H1 (cell line): ENCODE results near the gene WDR45B. TPM values are rescaled to one million over a fixed set of nuclear protein-coding genes. Genes with fewer than 3 reads are reported as not detected.

Experiments
- CTCF ChIA-PET: fragments of 300-600 bp; sonication (Branson Sonifier 250); formaldehyde crosslinking; loops from one replicate; lab custom pipeline; 2021; ENCODE audit not compliant: partially characterized antibody; lab: Charles Lee
- POLR2A ChIA-PET: fragments of 300-600 bp; sonication (Branson Sonifier 250); formaldehyde crosslinking; loops from one replicate; lab custom pipeline; 2021; ENCODE audit warnings: inconsistent platforms; ENCODE audit not compliant: partially characterized antibody; lab: Charles Lee
- DNase-seq, 2 experiments: peaks; one replicate each; pipeline versions ENCODE4 v3.0.0 to v3.0.0-alpha.2; 2010 to 2022; ENCODE audit warnings: low spot score in 2 of 2, low read depth in 1 of 2, mixed read lengths in 1 of 2
- FAIRE-seq: peaks from 2 replicates; lab custom pipeline; 2011; peaks lifted over from hg19 to GRCh38; lab: Jason Lieb, UNC
- H2AFZ ChIP-seq: 2 replicates; pipeline ENCODE4 v1.8.1; 2012; ENCODE audit warnings: low read length, inconsistent platforms
- H2AK5ac ChIP-seq: 2 replicates; pipeline ENCODE4 v1.6.1; 2013; ENCODE audit warnings: low read depth, low read length
- H2BK120ac ChIP-seq: replicated peaks from 2 replicates; pipeline ENCODE3; 2013; ENCODE audit warnings: low read depth, low read length, inconsistent platforms
- H2BK12ac ChIP-seq: 2 replicates; pipeline ENCODE4 v1.6.1; 2013; ENCODE audit warnings: low read depth, low read length
- H2BK15ac ChIP-seq: 2 replicates; pipeline ENCODE4 v1.6.1; 2013; ENCODE audit warnings: low read length
- H2BK20ac ChIP-seq: 2 replicates; pipeline ENCODE4 v1.6.1; 2013; ENCODE audit warnings: low read length
- H2BK5ac ChIP-seq: 2 replicates; pipeline ENCODE4 v1.6.1; 2013; ENCODE audit warnings: low read depth, low read length
- H3K14ac ChIP-seq: 2 replicates; pipeline ENCODE4 v1.6.1; 2013; ENCODE audit warnings: inconsistent platforms; ENCODE audit not compliant: insufficient read length
- H3K18ac ChIP-seq: 2 replicates; pipeline ENCODE4 v1.6.1; 2013; ENCODE audit warnings: low read length; ENCODE audit errors: extremely low read depth
- H3K23ac ChIP-seq: 2 replicates; pipeline ENCODE4 v1.6.1; 2013; ENCODE audit warnings: inconsistent platforms; ENCODE audit not compliant: insufficient read length
- H3K23me2 ChIP-seq: 2 replicates; pipeline ENCODE4 v1.6.1; 2013; ENCODE audit warnings: low read depth, low read length
- H3K27ac ChIP-seq: 2 replicates; pipeline ENCODE4 v1.6.1; 2011; ENCODE audit warnings: low read depth, low read length, inconsistent platforms
- H3K27me3 ChIP-seq, 4 experiments: replicated peaks in 1 of 4; 1 replicate in 1 of 4; 2 replicates in 3 of 4; pipeline versions ENCODE4 v1.6.1 to v1.8.1; 2011 to 2013; ENCODE audit warnings: low read length in 3 of 4, mild to moderate bottlenecking in 3 of 4, inconsistent platforms in 2 of 4, mixed read lengths in 2 of 4, moderate library complexity in 1 of 4; ENCODE audit not compliant: control insufficient read depth in 3 of 4, insufficient read depth in 3 of 4; ENCODE audit errors: extremely low read depth in 1 of 4
- H3K36me3 ChIP-seq, 4 experiments: 2 replicates each; pipeline versions ENCODE4 v1.6.1 to v1.8.1; 2011 to 2013; ENCODE audit warnings: mild to moderate bottlenecking in 4 of 4, low read length in 3 of 4, moderate library complexity in 2 of 4, control low read depth in 1 of 4, inconsistent platforms in 1 of 4; ENCODE audit not compliant: insufficient read depth in 4 of 4, control insufficient read depth in 2 of 4
- H3K4ac ChIP-seq: replicated peaks from 2 replicates; pipeline ENCODE3; 2013; ENCODE audit warnings: low read length, low read depth, mixed read lengths, inconsistent platforms; ENCODE audit not compliant: insufficient read length
- H3K4me1 ChIP-seq, 4 experiments: replicated peaks in 1 of 4; 1 replicate in 1 of 4; 2 replicates in 3 of 4; pipeline versions ENCODE4 v1.6.1 to v1.8.1; 2011 to 2013; ENCODE audit warnings: low read length in 3 of 4, inconsistent platforms in 2 of 4, mixed read lengths in 1 of 4; ENCODE audit not compliant: insufficient read depth in 4 of 4, control insufficient read depth in 3 of 4
- H3K4me2 ChIP-seq, 2 experiments: 2 replicates each; pipeline versions ENCODE4 v1.6.1 to v1.8.1; 2011 to 2013; ENCODE audit warnings: low read depth in 2 of 2, low read length in 2 of 2, control low read depth in 1 of 2, inconsistent platforms in 1 of 2, mild to moderate bottlenecking in 1 of 2; ENCODE audit not compliant: insufficient read depth in 1 of 2
- H3K4me3 ChIP-seq, 4 experiments: fragments of 200-600, 300-600 bp in 1 of 4; sonication (generic), shearing (Covaris generic), sonication (Bioruptor Twin) in 1 of 4; 2 replicates each; pipeline versions ENCODE4 v1.5.1 to v1.8.1; 2011 to 2016; ENCODE audit warnings: low read length in 4 of 4, low read depth in 3 of 4, control low read depth in 2 of 4, inconsistent platforms in 2 of 4, mild to moderate bottlenecking in 2 of 4, mixed read lengths in 1 of 4, moderate library complexity in 1 of 4; ENCODE audit not compliant: insufficient read depth in 2 of 4; ENCODE audit errors: extremely low read depth in 1 of 4
- H3K56ac ChIP-seq: replicated peaks from 2 replicates; pipeline ENCODE3; 2013; ENCODE audit warnings: low read depth, mild to moderate bottlenecking, mixed read lengths, low read length, inconsistent platforms; ENCODE audit not compliant: insufficient read length
- H3K79me1 ChIP-seq: 2 replicates; pipeline ENCODE4 v1.6.1; 2013; ENCODE audit warnings: low read depth, low read length, control low read depth
- H3K79me2 ChIP-seq, 2 experiments: 2 replicates each; pipeline versions ENCODE4 v1.6.1 to v1.8.1; 2012 to 2013; ENCODE audit warnings: low read length in 2 of 2, mild to moderate bottlenecking in 2 of 2, inconsistent platforms in 1 of 2; ENCODE audit not compliant: insufficient read depth in 2 of 2, control insufficient read depth in 1 of 2
- H3K9ac ChIP-seq, 4 experiments: replicated peaks in 1 of 4; 1 replicate in 1 of 4; 2 replicates in 3 of 4; pipeline versions ENCODE4 v1.6.1 to v1.8.1; 2011 to 2013; ENCODE audit warnings: low read depth in 3 of 4, low read length in 3 of 4, control low read depth in 2 of 4, mild to moderate bottlenecking in 2 of 4, moderate library complexity in 2 of 4, inconsistent platforms in 1 of 4; ENCODE audit errors: extremely low read depth in 1 of 4
- H3K9me3 ChIP-seq, 2 experiments: 2 replicates each; pipeline versions ENCODE4 v1.6.1 to v1.8.1; 2012 to 2013; ENCODE audit warnings: mild to moderate bottlenecking in 2 of 2, moderate library complexity in 2 of 2, control low read depth in 1 of 2, inconsistent platforms in 1 of 2, low read depth in 1 of 2, low read length in 1 of 2, mixed read lengths in 1 of 2; ENCODE audit not compliant: insufficient read depth in 2 of 2
- H4K20me1 ChIP-seq, 2 experiments: replicated peaks in 1 of 2; 2 replicates each; pipeline versions ENCODE3 to v1.8.1; 2011 to 2013; ENCODE audit warnings: inconsistent platforms in 2 of 2, low read length in 2 of 2, mild to moderate bottlenecking in 1 of 2; ENCODE audit not compliant: insufficient read depth in 2 of 2, control insufficient read depth in 1 of 2
- H4K5ac ChIP-seq: 2 replicates; pipeline ENCODE4 v1.6.1; 2013; ENCODE audit warnings: low read length, low read depth, mixed read lengths, inconsistent platforms; ENCODE audit not compliant: insufficient read length
- H4K8ac ChIP-seq: 2 replicates; pipeline ENCODE4 v1.8.0; 2013; ENCODE audit warnings: mild to moderate bottlenecking, moderate library complexity, low read length, inconsistent platforms; ENCODE audit not compliant: insufficient read depth; ENCODE audit errors: extremely low read depth
- H4K91ac ChIP-seq: replicated peaks from 2 replicates; pipeline ENCODE3; 2013; ENCODE audit warnings: low read length, mixed read lengths, inconsistent platforms; ENCODE audit not compliant: insufficient read length
- CBX8 ChIP-seq: fragments of 300-800, 300-1000 bp; sonication (generic); IDR thresholded peaks from 2 replicates; pipeline ENCODE4 v1.7.1; 2016; ENCODE audit warnings: low read depth, low read length, borderline replicate concordance
- CHD2 ChIP-seq: IDR thresholded peaks from 2 replicates; pipeline ENCODE4 v1.6.1; 2012; ENCODE audit warnings: low read length, improper control_type of control experiment
- EP300 ChIP-seq, 2 experiments: IDR thresholded peaks; 1 replicate in 1 of 2; 2 replicates in 1 of 2; pipeline ENCODE4 v1.6.1; 2011 to 2012; ENCODE audit warnings: low read depth in 2 of 2, low read length in 2 of 2, mild to moderate bottlenecking in 2 of 2, borderline replicate concordance in 1 of 2, inconsistent platforms in 1 of 2, moderate library complexity in 1 of 2
- EZH2 ChIP-seq: fragments of 200-600 bp; sonication (generic); IDR thresholded peaks from 2 replicates; pipeline ENCODE4 v1.7.1; 2012; ENCODE audit warnings: low read depth, mild to moderate bottlenecking, moderate library complexity, low read length, inconsistent platforms; ENCODE audit not compliant: severe bottlenecking
- GABPA ChIP-seq: IDR thresholded peaks from 2 replicates; pipeline ENCODE4 v1.6.1; 2011; ENCODE audit warnings: mild to moderate bottlenecking, low read length, moderate library complexity, borderline replicate concordance; ENCODE audit not compliant: insufficient read depth
- GTF2F1 ChIP-seq: IDR thresholded peaks from 2 replicates; pipeline ENCODE4 v1.6.1; 2012; ENCODE audit warnings: low read depth, low read length, improper control_type of control experiment, borderline replicate concordance
- HDAC2 ChIP-seq, 2 experiments: fragments of 300-600 bp in 1 of 2; sonication (generic) in 1 of 2; IDR thresholded peaks; 2 replicates each; pipeline ENCODE4 v1.6.1; 2011 to 2012; ENCODE audit warnings: low read depth in 2 of 2, low read length in 2 of 2, mild to moderate bottlenecking in 2 of 2, moderate library complexity in 2 of 2, borderline replicate concordance in 1 of 2, inconsistent platforms in 1 of 2
- PHF8 ChIP-seq: fragments of 200-600 bp; sonication (generic); conservative IDR thresholded peaks from 2 replicates; pipeline ENCODE4 v1.7.1; 2012; ENCODE audit warnings: low read depth, mild to moderate bottlenecking, inconsistent platforms, low read length, moderate library complexity
- RBBP5 ChIP-seq: IDR thresholded peaks from 2 replicates; pipeline ENCODE4 v1.7.1; 2012; ENCODE audit warnings: low read depth, mild to moderate bottlenecking, inconsistent platforms, low read length, moderate library complexity, borderline replicate concordance
- SIX5 ChIP-seq: IDR thresholded peaks from 2 replicates; pipeline ENCODE4 v1.6.1; 2011; ENCODE audit warnings: mild to moderate bottlenecking, low read depth, low read length
- TAF7 ChIP-seq: optimal IDR thresholded peaks from 2 replicates; pipeline ENCODE3; 2011; ENCODE audit warnings: low read depth, mild to moderate bottlenecking, inconsistent platforms, low read length, moderate library complexity, borderline replicate concordance
- ZNF274 ChIP-seq: IDR thresholded peaks from 2 replicates; pipeline ENCODE4 v1.7.0; 2012; ENCODE audit warnings: low read length, borderline replicate concordance; ENCODE audit errors: extremely low read depth
- WGBS, 2 experiments: shearing (Covaris generic) in 1 of 2; methylation state at CpG; one replicate each; pipeline versions ENCODE4 v1.1.6 to v1.1.7; 2013 to 2015; ENCODE audit warnings: low lambda C conversion rate in 2 of 2, mixed read lengths in 2 of 2, inconsistent platforms in 1 of 2, low coverage in 1 of 2, missing lambda C conversion rate in 1 of 2; ENCODE audit not compliant: insufficient replicate concordance in 2 of 2, insufficient coverage in 1 of 2, insufficient read length in 1 of 2; ENCODE audit errors: extremely low coverage in 1 of 2, missing lambda C conversion rate in 1 of 2; 5-methylcytosine and 5-hydroxymethylcytosine counted together
- polyA plus RNA-seq, 7 experiments: library from polyadenylated mRNA; depleted of rRNA in 3 of 7; stranded (reverse) in 5 of 7; unstranded in 2 of 7; fragments of >200 nt in 5 of 7; fragments of 200-250 nt in 2 of 7; gene quantifications; 1 replicate in 5 of 7; 2 replicates in 1 of 7; 4 replicates in 1 of 7; pipeline versions ENCODE4 v1.2.1 to v1.2.3, GENCODE V29; 2011 to 2013; ENCODE audit warnings: missing spikeins in 2 of 7, mixed read lengths in 2 of 7
- total RNA-seq: library from RNA; stranded (reverse); fragmentation: NEBNext Ultra II Directional; extraction: Animal tissue kit (Norgen Biotek cat#: 25700); gene quantifications from 2 replicates; pipeline ENCODE4 v1.2.1, GENCODE V29; 2021

WDR45B gene
- total and polyA plus RNA-seq, 2 of the 8 experiments (the other 6 are each of a cell fraction or from before 2014, with no cell fraction given) = 82.0 to 100 TPM

GRCh38 chr17:82664701-82665182, 16.5 kb upstream of the WDR45B start:
- 92% methylated on average over 14 of the region's 22 CpGs; no CpG with 5 or more reads in 1 of the 2 experiments for WGBS, 2 experiments
- no peak overlapping the region for H2AFZ ChIP-seq
- H3K18ac ChIP-seq = no peak overlapping the region
- no peak overlapping the region for H3K9ac ChIP-seq
- FAIRE-seq = no peak
- no peak overlapping the region for H3K4me2 ChIP-seq
- no peak for DNase-seq
- no peak overlapping the region for H4K91ac ChIP-seq
- no peak overlapping the region for H2BK15ac ChIP-seq
- H3K79me1 ChIP-seq = no peaks in the 10 kb centered on the region
- peaks cover 0 to 4% of the 10 kb centered on the region in 2 experiments; a peak in 1 of 4 replicates for H3K9me3 ChIP-seq
- H3K4me1 ChIP-seq = peaks cover 0 to 9% (median 2%) of the 10 kb centered on the region in 4 experiments; a peak in 3 of 7 replicates
- H4K20me1 ChIP-seq = peaks cover 0 to 9% of the 10 kb centered on the region in 2 experiments
- H3K4me3 ChIP-seq = no peak overlapping the region
- no peak overlapping the region; the same call in 1 of the 2 replicates for H2BK12ac ChIP-seq
- H2BK5ac ChIP-seq = no peak overlapping the region
- H4K8ac ChIP-seq = peak overlapping the region; percentile 71
- no peak overlapping the region for H3K56ac ChIP-seq
- no peak overlapping the region for H4K5ac ChIP-seq
- POLR2A ChIA-PET = no interaction called here
- no peak overlapping the region for H2AK5ac ChIP-seq
- no peaks in the 10 kb centered on the region for H3K27me3 ChIP-seq
- no peak overlapping the region for H3K27ac ChIP-seq
- no peak overlapping the region for H2BK120ac ChIP-seq
- no peaks in the 10 kb centered on the region; a peak in 1 of 8 replicates for H3K36me3 ChIP-seq
- H3K4ac ChIP-seq = no peak overlapping the region
- CTCF ChIA-PET = interaction anchor here (0.6 to 4.4 kb wide), 6 partner anchors 14 to 113 kb away, joined by 3 to 23 read pairs (median 4); no protein-coding TSS in a partner anchor
- no peak overlapping the region for H2BK20ac ChIP-seq
- H3K23me2 ChIP-seq = no peaks in the 10 kb centered on the region
- no peak overlapping the region for H3K23ac ChIP-seq
- H3K14ac ChIP-seq = no peak overlapping the region
- H3K79me2 ChIP-seq = no peaks in the 10 kb centered on the region
- TF ChIP-seq CBX8 = no peak
- TF ChIP-seq RBBP5 = no peak
- no peak for TF ChIP-seq EP300 (IDR thresholded peaks at IDR 0.05; ENCODE audit: borderline replicate concordance in 1 of 2, low read depth in 2 of 2, low read length in 2 of 2)
- TF ChIP-seq GABPA = no peak
- no peak for TF ChIP-seq GTF2F1
- no peak for TF ChIP-seq PHF8
- TF ChIP-seq TAF7 = no peak
- TF ChIP-seq HDAC2 (IDR thresholded peaks at IDR 0.05; ENCODE audit: borderline replicate concordance in 1 of 2, low read depth in 2 of 2, low read length in 2 of 2) = no peak
- TF ChIP-seq CHD2 = no peak
- TF ChIP-seq EZH2 = no peak
- TF ChIP-seq SIX5 = no peak
- TF ChIP-seq ZNF274 = no peak
